ENCODE results near the gene CHRNA3.

DNA sequence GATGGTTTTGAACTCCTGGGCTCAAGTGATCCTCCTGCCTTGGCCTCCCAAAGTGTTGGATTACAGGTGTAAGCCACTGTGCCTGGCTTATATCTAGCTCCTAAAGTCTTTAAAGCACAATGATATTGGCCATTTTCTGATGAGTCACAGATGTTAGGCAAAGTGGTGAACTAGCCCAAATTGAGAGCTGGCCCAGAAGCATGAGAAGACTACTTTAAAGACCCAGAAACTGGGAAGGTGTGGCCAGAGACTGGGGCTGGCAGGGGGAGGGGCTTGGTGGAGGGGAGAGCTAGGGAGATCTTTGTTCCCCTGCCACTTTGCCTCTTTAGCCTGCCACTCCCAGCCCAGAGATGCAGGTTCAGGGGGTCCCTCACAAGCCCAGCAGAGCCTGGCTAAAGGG is 21.6 kb downstream of the CHRNA3 start:
- TF ChIP-seq, protein P1, sequence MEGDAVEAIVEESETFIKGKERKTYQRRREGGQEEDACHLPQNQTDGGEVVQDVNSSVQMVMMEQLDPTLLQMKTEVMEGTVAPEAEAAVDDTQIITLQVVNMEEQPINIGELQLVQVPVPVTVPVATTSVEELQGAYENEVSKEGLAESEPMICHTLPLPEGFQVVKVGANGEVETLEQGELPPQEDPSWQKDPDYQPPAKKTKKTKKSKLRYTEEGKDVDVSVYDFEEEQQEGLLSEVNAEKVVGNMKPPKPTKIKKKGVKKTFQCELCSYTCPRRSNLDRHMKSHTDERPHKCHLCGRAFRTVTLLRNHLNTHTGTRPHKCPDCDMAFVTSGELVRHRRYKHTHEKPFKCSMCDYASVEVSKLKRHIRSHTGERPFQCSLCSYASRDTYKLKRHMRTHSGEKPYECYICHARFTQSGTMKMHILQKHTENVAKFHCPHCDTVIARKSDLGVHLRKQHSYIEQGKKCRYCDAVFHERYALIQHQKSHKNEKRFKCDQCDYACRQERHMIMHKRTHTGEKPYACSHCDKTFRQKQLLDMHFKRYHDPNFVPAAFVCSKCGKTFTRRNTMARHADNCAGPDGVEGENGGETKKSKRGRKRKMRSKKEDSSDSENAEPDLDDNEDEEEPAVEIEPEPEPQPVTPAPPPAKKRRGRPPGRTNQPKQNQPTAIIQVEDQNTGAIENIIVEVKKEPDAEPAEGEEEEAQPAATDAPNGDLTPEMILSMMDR (IDR thresholded peaks at IDR 0.05; ENCODE audit: poor library complexity, severe bottlenecking), result no peak
- TF ChIP-seq RAD21 (conservative IDR thresholded peaks at IDR 0.05), result no peak
- no peak for TF ChIP-seq SMC3 (conservative IDR thresholded peaks at IDR 0.05; ENCODE audit: poor library complexity)
